NT2/D1 (cell line): ENCODE data around the gene NLK.

Experiments
- SUZ12 ChIP-seq: IDR thresholded peaks from 2 replicates; pipeline ENCODE4 v1.6.1; 2011; ENCODE audit not compliant: insufficient read length, insufficient read depth; ENCODE audit errors: extremely low read depth
- YY1 ChIP-seq: IDR thresholded peaks from 2 replicates; pipeline ENCODE4 v1.6.1; 2011; ENCODE audit not compliant: insufficient read length, insufficient read depth
- ZNF274 ChIP-seq: IDR thresholded peaks from 2 replicates; pipeline ENCODE4 v1.6.1; 2011; ENCODE audit warnings: mild to moderate bottlenecking, low read depth, low read length

DNA sequence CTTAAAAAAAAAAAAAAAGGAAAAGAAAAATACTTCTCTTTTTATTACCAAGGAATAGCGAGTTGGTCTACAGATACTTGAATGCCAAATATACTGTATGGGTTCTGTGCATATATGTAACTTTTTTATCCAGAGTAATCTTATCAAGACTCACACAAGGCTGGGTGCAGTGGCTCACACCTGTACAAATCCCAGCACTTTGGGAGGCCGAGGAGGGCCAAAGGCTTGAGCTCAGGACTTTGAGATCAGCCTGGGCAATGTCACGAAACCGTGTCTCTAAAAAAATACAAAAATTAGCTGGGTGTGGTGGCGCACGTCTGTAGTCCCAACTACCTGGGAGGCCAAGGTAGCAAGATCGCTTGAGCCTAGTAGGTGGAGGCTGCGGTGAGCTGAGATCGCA is 139.1 kb downstream of the NLK start:
- TF ChIP-seq YY1 (no peak), ZNF274 (no peak), SUZ12 (no peak)
